Measurements from ENCODE around the gene NCBP3.
"Not testable (repeated sequence)": the region's sequence is repeated elsewhere in the genome, so short reads cannot be mapped to it uniquely, and the experiment has no call there.

The NCBP3 gene

DNA sequence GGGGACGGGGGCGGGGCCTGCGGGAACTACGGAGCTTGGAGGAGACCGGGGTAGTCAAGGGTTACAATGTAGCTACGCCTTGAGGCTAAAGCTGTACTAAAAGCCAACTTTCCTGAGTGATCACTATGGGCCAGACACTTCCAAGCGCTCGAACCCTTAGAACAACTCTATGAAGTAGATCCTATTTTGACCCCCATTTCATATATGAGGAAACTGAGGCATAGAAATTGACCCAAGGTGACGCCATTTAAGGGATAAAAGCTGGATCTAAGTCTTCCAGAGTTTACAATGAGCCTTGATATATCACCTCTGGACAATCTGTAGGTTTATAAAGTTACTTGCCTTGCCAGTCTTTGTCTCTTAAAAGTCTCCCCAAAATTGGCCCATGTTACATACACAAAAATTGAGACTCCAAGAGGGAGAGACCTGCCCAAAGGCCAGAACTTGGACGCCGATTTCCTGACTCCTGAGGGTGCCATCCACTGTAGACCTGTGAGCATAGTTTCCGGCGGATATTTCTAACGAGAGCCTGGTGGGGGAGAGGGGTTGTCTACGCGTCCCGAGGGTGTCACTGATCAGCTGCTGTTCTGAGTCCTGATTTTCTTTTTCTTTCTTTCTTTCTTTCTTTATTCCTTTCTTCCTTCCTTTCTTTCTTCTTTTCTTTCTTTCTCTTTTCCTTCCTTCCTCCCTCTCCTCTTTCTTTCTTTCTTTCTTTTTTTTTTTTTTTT lies 555 bp upstream of the NCBP3 start:
- no peak for DNase-seq

- DNase-seq: no peak
These were observed 790 bp downstream of the NCBP3 start for GRCh38 chr17:3845291-3845620.

DNA sequence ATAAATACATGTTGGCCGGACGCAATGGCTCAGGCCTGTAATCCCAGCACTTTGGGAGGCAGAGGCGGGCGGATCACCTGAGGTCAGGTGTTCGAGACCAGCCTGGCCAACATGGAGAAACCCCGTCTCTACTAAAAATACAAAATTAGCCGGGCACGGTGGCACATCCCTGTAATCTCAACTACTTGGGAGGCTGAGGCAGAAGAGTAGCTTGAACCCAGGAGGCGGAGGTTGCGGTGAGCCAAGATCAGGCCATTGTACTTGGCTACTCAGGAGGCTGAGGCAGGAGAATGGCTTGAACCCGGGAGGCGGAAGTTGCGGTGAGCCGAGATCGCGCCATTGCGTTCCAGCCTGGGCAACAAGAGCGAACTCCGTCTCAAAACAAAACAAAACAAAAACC lies 1.5 kb downstream of the NCBP3 start:
- DNase-seq: not testable (repeated sequence)

DNA sequence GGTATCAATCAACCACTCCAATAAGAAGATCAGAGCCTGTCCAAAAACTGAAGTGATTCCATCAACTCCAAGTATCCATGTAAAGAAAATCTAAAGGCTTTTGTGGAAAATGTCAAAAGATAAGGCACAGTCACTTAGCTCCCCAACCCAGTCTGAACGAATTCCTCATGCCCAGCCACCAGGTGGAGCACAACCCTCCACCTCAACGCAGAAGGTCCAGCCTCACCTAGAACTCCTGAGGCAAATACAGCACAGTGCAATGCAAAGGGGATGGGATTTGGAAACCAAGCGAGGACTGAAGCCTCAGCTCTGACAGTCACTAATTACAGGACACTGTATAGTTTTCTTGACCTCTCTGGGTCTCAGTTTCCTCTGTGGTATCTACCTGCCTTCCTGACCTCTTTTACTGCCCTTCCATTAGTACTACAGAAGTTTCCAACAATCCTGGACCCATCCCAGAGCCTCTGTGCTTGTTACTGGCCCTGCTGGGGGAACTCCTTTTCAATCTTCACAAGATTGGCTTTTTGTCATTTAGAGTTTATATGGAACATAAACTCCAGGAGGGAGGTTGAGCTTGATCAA lies 2.0 kb downstream of the NCBP3 start:
- peak; percentile 59 for DNase-seq

DNA sequence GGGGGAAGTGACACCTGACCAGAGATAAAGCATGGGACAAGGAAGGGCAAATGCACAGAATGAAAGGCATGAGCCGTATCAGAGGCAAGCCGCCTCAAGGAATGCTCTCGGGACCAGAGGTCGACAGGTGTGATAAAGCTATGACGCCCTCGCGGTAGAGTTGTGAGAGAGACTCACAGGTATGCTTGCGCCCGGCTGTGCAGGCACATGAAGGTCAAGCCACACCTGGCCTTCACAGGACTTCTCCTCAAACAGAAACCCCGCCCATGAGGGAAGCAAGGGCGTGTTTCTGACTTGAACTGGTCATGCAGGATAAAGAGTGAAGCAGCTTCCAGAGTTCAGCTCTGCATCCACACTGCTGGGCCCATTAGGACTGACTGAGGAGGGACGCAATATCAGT lies 7.8 kb downstream of the NCBP3 start:
- DNase-seq: no peak

DNA sequence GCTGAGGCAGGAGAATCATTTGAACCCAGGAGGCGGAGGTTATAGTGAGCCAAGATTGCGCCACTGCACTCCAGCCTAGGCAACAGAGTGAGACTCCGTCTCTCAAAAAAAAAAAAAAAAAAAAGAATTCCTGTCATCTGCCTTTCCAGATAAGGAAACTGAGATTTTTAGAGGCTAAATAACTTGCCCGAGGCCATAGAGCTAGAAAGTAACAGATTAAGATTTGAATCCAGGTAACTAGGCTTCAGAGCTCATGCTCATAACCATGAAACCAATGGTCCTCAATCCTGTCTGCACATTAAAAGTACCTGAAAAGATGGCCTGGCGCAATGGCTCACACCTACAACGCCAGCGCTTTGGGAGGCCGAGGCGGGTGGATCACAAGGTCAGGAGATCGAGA lies 9.5 kb downstream of the NCBP3 start:
- DNase-seq: no peak

DNA sequence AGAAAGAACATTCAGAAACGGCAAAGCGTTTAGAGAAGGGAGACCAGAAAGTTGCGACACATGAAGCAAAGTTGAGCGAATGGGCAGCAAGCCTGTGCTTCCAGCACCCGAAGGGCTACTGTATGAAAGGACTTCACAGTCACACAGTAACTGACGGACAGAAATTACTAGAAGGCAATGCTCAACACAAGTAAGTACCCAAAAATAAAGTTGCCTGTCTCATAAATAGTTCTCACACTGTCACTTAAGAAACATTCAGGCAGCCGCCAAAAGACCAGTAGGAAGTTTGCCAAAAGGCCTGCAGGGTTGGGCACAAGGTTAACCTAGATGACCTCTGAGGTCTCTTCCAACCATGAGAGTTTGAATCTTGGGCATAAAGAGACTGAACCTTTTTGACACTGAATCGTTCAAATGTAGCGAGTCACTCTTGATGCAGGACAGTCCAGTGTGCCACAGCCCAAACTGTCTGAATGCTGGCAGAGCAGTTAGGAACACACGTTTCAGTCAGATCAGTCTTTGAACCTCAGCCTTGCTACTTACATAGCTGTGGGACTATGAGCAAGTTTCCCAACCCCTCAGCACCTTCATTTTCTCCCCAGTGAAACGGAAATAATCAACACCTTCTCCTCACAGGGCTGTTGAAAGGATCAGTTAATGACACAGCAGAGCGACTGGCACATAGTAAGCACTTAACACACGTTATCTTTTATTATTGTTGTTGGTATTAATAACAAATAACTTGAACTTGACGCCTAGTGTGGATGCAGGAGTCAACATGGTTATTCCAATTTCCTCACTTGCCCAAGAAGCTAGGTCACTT lies 10.4 kb downstream of the NCBP3 start:
- DNase-seq: no peak

DNA sequence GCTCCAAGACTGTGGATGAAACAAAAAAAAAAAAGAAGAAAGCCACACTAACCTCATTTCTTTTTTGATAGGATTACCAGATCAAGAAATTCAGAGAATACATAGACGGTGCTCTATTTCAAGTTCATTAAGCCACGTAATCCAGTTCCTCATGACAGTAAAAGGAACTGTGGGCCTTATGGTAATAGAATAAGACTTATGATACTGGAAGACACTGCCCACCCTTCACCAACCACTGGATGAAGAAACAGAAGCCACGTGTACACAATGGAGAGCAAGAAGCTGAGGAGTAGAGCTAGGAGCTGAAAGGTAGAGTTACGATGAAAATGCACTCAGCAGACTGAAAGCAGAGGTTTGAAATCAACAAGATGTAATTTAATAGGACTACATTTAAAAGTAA lies 11.2 kb downstream of the NCBP3 start:
- DNase-seq: no peak

DNA sequence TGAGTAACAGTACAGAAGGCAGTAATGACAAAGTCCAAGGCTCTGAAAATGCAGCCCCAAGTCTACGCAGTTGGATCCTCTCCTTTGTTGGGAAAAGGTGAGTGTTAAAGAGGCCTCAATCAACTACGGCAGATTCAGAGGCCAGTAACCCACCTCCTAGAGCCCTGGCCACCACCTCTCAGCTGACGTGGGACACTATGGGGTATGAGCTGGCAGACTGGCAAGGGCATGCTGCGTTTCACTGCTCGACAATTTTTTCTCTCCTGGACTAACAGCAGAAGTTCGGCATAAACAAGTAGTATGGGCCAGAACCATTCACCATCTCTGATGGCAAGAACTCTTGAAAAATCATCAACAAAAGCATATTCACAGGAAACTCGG lies 17.2 kb downstream of the NCBP3 start:
- DNase-seq: no peak

- DNase-seq: no peak
These were observed 17.7 kb downstream of the NCBP3 start for GRCh38 chr17:3828151-3828851.

DNA sequence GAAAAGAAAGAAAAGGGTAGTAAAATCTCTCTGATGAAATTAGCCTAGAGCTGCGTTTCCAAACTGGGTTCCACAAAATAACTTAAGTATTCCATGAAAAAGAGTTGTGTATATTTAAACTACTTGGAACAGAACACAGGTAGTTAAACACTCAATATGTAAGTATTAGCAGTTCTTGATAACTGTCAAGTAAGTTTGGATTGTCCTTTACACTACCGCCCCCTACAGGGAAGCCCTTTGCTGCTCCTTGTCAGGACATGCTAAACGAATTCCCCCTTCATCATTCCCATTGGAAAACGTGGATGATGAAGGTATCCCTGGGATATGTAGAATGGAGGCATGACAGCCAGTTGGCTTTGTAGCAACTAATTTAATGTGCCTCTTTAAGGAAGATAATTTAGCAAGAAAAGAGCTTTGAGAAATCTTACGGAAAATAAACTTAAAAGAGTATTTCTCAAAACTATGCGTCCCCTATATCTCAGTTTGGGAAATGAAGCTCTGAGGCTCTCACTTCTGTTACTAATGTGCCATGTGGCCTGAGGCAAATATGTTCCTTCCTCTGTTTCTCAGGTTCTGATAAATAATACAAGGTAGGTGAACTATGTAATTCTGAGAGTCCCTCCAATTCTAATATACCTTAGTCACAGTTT lies 18.8 kb downstream of the NCBP3 start:
- no peak for DNase-seq

DNA sequence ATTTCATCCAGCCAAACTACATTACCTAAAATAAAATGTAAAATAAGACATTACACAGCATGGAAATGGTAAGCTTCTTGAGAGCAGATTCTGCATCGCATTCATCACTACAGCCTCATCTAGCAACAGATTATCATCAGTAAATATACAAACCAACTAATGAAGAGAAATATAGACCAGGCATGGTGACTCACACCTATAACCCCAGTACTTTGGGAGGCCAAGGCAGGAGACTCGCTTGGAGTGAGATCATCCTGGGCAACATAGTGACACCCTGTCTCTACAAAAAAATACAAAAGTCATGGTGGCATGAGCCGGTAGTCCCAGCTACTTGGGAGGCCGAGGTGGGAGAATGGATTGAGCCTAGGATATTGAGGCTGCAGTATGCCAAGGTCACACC lies 19.9 kb downstream of the NCBP3 start:
- no peak for DNase-seq

DNA sequence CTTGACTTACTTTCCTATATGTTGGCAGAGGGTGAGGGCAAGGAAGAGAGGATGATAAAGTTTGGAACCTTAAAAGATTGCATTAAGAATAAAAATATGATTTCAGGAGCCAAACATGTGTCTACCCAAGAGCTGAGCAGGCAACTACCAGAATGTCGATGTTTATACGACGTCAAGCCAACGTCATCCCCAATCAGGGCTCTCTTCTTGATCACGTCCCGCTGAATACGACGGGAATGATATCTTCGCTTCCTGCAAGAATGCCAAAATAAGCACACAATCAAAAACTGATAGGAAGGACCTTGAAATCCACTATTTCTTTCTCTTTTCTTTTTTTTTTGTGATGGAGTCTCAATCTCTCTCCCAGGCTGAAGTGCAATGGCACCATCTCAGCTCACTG lies 24.9 kb downstream of the NCBP3 start:
- DNase-seq: no peak

- no peak for DNase-seq
These were observed 27.3 kb downstream of the NCBP3 start for GRCh38 chr17:3818786-3819185.

DNA sequence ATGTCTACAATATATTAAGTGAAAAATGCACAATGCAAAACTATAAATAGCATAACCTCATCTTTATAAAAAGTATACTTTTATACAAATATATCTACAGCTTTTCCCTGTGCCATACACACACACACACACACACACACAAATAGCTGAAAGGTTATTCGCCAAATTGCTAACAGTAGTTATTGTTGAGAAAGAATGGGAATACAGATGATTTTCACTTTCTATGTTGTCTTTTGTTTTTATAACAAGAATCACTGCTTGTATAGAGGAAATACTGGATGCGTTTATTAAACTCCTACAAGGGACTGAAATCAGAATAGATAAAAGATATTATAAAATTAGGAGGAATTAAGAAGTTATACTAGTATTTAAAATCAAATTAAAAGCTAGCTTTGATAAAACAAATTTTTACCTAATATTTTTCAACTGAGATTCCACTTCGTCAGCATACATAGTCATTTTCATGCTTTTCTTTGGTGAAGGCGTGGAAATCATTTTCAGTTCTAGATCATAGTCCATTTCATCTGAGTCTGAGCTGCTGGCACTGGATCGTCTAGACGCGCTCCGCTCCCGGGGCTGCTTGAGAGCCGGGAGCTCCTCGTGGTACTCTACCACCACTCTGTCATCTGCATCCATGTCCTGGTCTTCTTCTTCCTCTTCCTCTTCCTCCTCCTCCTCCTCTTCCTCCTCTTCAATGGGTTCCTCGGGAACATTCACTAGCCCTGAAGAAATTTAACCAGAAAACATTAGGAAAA lies 28.0 kb downstream of the NCBP3 start:
- no peak for DNase-seq

DNA sequence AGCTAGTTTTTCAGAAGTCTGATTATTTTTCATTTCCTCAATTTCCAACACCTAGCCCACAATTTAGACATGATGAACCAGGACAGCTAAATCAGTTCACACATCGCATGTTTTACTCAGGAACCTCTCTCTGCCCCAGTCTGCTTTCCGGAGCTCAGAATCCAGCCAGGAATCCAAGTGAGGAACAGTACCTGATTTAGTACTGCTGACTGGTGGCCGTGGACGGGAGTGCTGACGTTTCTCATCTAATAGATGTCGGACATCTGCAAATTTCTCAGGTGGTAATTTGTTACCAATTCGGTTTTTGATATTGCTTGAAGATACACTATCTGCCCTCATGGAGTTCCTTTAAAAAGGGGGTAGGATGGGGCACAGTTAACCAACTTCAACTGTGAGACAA lies 30.1 kb downstream of the NCBP3 start:
- no peak for DNase-seq

DNA sequence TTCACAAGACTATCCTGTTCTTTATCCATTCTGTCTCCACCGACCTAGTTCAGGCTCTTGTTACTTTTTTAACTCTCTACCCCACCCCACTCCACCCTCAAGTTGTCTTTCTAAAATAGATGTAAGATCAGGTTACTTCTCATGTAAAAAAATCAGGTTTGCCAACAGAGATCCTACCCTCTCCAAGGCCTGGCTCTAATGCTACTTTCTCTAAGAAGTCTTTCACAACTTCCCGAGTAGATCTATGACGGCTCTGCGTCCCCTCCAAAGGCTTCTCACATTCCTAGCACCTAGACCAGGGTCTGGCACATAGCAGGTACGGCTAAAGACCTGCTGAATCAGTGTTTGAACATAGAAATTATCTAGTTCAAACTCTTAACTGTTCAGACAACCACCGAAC lies 30.9 kb downstream of the NCBP3 start:
- no peak for DNase-seq

- no peak for DNase-seq
These were observed 31.7 kb downstream of the NCBP3 start for GRCh38 chr17:3814361-3814760.

DNA sequence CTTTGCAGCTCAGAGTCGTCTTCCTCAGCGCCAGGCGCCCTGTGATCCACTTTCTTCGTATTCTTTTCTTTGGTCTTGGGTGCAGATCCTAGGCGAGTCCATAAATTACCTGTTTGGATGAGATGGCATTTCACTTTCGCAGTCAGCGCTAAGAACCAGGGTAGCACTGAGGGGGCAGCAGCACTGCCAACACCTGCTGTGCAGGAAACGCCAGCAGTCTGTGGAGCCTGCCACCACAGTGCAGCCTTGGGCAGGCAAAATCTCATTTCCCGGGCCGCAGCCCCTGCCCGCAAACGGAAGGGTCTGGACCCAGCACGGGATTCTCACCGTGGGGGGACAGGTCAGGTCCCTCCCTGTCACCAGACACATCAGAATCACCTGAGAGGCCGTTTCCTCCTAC lies 32.9 kb downstream of the NCBP3 start:
- no peak for DNase-seq

DNA sequence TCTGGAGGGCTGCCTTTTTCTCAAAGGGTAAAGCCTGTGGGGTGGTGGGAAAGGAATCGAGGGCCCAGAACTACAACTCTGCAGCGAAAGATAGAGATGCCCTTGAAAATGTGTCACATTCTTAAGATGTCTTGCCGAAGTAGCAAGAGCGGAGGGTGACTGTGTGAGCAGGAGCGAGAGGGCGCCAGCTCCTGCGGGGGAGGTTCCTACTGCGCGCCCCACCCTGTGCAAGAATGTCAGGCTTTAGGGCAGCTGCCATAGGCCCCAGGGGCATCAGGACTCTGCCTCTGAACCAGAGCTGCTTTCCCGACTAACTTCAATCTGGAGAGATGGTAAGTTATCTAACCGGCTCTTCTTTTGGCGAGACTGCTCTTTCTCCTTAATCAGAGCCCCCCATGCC lies 33.3 kb downstream of the NCBP3 start:
- no peak for DNase-seq

GRCh38 chr17:3812284-3812683 lies 33.8 kb downstream of the NCBP3 start:
- DNase-seq: no peak

GRCh38 chr17:3810019-3810418 lies 36.0 kb downstream of the NCBP3 start:
- no peak for DNase-seq

GRCh38 chr17:3809135-3809534 lies 36.9 kb downstream of the NCBP3 start:
- DNase-seq: no peak

All from NCI-H2171 treated with DMSO at 0.1 percent for 48 hours (cell line).